Upper lobe of right lung (tissue), 1 donor: ENCODE measurements around the gene WNT2. TPM values are rescaled to one million over a fixed set of nuclear protein-coding genes. Genes with fewer than 3 reads are reported as not detected.
"Not testable (repeated sequence)": the region's sequence is repeated elsewhere in the genome, so short reads cannot be mapped to it uniquely, and the experiment has no call there.

ENCODE experiments used
- ATAC-seq: fragments of 200-7000 bp; cut with Tn5 transposase; one replicate; pipeline ENCODE4 v1.9.1; 2020; ENCODE audit warnings: mild to moderate bottlenecking, moderate library complexity
- DNase-seq: peaks from one replicate; pipeline ENCODE4 v3.0.0-alpha.2; 2020
- H3K27ac ChIP-seq: fragments of 200-600 bp; one replicate; pipeline ENCODE4 v1.8.0; 2022
- H3K27me3 ChIP-seq: fragments of 200-600 bp; one replicate; pipeline ENCODE4 v1.8.0; 2022; ENCODE audit warnings: mild to moderate bottlenecking
- H3K36me3 ChIP-seq: fragments of 200-600 bp; one replicate; pipeline ENCODE4 v1.8.0; 2022
- H3K4me1 ChIP-seq: fragments of 200-600 bp; one replicate; pipeline ENCODE4 v1.8.0; 2022
- H3K4me3 ChIP-seq: fragments of 200-600 bp; one replicate; pipeline ENCODE4 v1.8.0; 2022; ENCODE audit warnings: mild to moderate bottlenecking
- H3K9me3 ChIP-seq: fragments of 200-600 bp; one replicate; pipeline ENCODE4 v1.8.0; 2022
- intact Hi-C: fragments of 100-400 bp; cut with DNase I; formaldehyde crosslinking; loops from one replicate; pipeline ENCODE4 v1.11.0; 2022
- total RNA-seq: library from RNA; stranded (reverse); fragmentation: NEBNext Ultra II Directional; extraction: Animal tissue kit (Norgen Biotek cat#: 25700); gene quantifications from one replicate; pipeline ENCODE4 v1.2.1, GENCODE V29; 2021
- TF ChIP-seq, protein P1 (sequence below): fragments of 200-600 bp; IDR thresholded peaks from one replicate; pipeline ENCODE4 v1.8.0; 2022; ENCODE audit warnings: antibody characterized with exemption
- donor health status: DM: no; HTN: yes; CAD: no; lungs with severe emphysema.

Gene WNT2
- total RNA-seq, 1 donor from 2014 or later: 12.9 TPM

DNA sequence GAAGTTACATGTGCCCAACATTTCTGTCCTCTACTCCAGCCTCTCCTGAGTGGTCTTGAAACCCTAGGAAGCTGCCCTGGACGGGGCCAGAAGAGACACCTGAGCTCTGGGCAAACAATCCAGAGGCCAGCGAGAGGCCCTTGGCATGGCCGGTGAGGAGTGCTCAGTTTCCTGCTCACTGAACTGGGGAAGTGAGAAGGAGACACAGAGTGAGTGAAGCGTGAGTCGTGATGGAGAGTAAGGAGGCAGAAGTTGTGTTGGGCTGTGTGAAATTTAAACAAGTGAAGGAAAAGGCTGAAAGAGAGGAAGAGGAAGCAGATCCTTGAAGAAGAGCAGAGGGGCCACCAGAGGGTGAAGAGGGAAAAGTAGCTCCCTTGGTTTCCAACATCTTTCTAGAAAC is 73.2 kb downstream of the WNT2 start:
- Histone ChIP-seq H3K27ac (no peak overlapping the region), H3K27me3 (no peaks in the 10 kb centered on the region), H3K4me3 (no peak overlapping the region), H3K36me3 (no peaks in the 10 kb centered on the region), H3K4me1 (no peaks in the 10 kb centered on the region), H3K9me3 (no peaks in the 10 kb centered on the region)
- TF ChIP-seq, protein P1, sequence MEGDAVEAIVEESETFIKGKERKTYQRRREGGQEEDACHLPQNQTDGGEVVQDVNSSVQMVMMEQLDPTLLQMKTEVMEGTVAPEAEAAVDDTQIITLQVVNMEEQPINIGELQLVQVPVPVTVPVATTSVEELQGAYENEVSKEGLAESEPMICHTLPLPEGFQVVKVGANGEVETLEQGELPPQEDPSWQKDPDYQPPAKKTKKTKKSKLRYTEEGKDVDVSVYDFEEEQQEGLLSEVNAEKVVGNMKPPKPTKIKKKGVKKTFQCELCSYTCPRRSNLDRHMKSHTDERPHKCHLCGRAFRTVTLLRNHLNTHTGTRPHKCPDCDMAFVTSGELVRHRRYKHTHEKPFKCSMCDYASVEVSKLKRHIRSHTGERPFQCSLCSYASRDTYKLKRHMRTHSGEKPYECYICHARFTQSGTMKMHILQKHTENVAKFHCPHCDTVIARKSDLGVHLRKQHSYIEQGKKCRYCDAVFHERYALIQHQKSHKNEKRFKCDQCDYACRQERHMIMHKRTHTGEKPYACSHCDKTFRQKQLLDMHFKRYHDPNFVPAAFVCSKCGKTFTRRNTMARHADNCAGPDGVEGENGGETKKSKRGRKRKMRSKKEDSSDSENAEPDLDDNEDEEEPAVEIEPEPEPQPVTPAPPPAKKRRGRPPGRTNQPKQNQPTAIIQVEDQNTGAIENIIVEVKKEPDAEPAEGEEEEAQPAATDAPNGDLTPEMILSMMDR: no peak
- no peak for DNase-seq
- intact Hi-C loops: no loop called here
- ATAC-seq: no peak

DNA sequence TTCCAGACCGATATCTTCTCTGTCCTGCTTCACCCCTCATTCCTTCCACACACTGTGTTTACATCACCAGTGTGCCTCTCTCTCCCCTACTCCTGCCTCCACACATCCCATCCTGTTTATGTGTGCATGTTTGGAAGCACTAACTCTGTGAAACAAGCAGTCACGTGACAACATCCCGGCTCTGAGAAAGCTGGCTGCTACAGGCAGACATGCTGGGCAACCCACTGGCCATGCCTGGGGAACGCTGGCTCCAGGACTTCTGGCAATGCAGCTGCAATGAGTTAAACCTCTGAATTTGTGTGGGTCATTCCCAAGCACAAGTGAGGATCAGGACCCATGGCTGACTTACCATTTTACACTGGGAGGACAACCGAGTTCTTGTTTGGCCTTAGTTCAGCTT is 74.0 kb downstream of the WNT2 start:
- Histone ChIP-seq H3K36me3 (no peaks in the 10 kb centered on the region), H3K9me3 (no peaks in the 10 kb centered on the region), H3K27me3 (no peaks in the 10 kb centered on the region), H3K4me3 (no peak overlapping the region), H3K27ac (no peak overlapping the region), H3K4me1 (no peaks in the 10 kb centered on the region)
- ATAC-seq (no peak), DNase-seq (no peak)
- TF ChIP-seq, protein P1: no peak
- intact Hi-C loops: no loop called here

DNA sequence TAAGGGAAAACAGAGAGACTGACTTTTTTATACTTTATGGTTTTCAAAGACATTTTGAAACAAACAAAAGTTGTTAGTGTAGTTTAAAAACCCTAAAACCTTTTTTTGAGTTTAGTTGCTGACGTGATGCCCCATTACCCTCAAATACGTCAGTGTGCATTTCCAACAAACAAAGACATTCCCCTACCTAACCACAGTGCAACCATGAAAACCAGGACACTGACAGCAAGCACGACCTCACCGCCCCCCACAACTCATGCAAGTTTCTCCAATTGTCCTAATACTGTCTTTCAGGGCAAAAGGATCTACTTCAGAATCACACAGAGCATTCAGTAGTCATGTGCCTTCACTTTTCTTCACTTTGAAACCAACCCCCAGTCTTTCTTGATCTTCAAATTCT is 75.0 kb downstream of the WNT2 start:
- H3K27me3 ChIP-seq: no peaks in the 10 kb centered on the region
- ATAC-seq (no peak), DNase-seq (no peak)
- no peaks in the 10 kb centered on the region for H3K4me1 ChIP-seq
- TF ChIP-seq, protein P1: no peak
- H3K36me3 ChIP-seq: no peaks in the 10 kb centered on the region
- no peak overlapping the region for H3K4me3 ChIP-seq
- no peaks in the 10 kb centered on the region for H3K9me3 ChIP-seq
- H3K27ac ChIP-seq: no peak overlapping the region
- intact Hi-C loops: no loop called here

DNA sequence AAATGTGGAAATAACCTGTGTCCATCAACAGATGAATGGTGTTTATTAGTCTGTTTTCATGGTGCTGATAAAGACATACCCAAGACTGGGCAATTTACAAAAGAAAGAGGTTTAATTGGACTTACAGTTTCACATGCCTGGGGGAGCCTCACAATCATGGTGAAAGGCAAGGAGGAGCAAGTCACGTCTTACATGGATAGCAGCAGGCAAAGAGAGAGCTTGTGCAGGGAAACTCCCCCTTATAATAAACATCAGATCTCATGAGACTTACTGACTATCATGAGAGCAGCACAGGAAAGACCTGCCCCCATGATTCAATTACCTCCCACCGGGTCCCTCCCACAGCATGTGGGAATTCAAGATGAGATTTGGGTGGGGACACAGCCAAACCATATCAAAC is 77.2 kb downstream of the WNT2 start:
- DNase-seq, intact Hi-C loops, ATAC-seq, H3K27me3 ChIP-seq, H3K27ac ChIP-seq, H3K9me3 ChIP-seq, H3K36me3 ChIP-seq, H3K4me3 ChIP-seq, H3K4me1 ChIP-seq: not testable (repeated sequence)

DNA sequence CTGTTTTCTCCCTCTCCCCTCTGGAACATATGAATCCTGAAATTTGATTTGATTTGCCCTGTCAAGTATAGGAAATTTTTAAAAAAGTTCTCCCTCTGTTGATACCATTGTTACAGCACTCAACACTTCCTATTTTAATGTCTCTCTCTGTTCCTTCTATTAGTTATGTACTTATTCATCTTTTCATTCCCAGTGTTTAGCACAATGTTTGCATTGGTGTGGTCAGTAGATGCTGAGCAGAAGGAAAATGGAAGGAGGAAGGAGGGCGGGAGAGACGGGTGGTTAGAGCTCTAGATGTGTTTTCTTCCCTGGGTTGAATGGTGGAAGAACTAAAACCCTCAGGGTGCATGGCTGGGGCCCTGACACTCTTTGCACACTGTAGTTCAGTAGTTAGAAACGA is 79.5 kb downstream of the WNT2 start:
- TF ChIP-seq, protein P1: no peak
- H3K27me3 ChIP-seq: no peaks in the 10 kb centered on the region

DNA sequence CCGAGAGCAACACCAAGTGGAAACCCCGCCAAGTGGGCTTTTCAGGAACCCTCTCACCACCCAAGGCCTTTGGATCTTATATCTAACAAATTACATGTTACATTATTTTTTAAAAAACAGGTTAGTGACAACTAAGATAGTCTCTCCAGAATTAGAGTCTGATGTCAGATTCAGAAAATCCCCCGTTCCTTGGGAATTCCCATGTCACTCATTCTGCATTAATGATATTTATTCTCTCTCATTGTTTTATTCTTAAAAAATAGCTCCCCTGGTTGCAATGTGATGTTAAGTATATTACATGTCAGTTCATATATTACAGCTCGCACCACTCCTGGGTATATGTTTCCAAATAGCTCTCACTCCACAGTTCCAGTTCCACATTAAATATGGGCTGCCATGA is 81.8 kb downstream of the WNT2 start:
- Histone ChIP-seq H3K27ac (no peak overlapping the region), H3K4me3 (no peak overlapping the region), H3K4me1 (no peaks in the 10 kb centered on the region), H3K9me3 (no peaks in the 10 kb centered on the region), H3K27me3 (no peaks in the 10 kb centered on the region), H3K36me3 (no peaks in the 10 kb centered on the region)
- TF ChIP-seq, protein P1: no peak
- intact Hi-C loops: no loop called here
- DNase-seq (no peak), ATAC-seq (no peak)

More for the DNA sequence above, 79.5 kb downstream of the WNT2 start:
- DNase-seq: no peak
- Histone ChIP-seq H3K27ac (no peak overlapping the region), H3K36me3 (no peaks in the 10 kb centered on the region), H3K9me3 (no peaks in the 10 kb centered on the region), H3K4me1 (no peaks in the 10 kb centered on the region), H3K4me3 (no peak overlapping the region)
- ATAC-seq: no peak
- intact Hi-C loops: no loop called here
